ENCODE results near the gene SUSD6.

The SUSD6 gene

DNA sequence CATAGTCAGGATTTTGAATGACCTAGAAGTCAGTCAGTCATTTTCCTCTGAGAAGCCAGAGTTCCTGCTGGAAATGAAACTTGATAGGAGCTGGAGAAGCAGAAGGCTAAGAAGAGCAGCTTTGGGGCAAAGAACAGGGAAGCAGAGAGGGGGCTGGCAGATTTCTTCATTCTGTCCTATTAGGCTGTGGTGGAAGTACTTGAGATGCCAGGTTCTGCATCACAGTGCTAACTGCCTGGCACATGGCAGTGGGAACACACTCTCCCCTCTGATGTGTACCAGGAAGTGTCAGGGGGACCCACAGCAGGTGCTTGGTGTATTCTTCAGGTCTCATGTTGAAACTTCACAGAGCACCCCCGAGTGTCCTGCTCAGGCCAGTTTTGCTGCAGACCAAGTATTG lies 61.0 kb downstream of the SUSD6 start:
- no peak for DNase-seq (ENCODE audit: low read depth)

DNA sequence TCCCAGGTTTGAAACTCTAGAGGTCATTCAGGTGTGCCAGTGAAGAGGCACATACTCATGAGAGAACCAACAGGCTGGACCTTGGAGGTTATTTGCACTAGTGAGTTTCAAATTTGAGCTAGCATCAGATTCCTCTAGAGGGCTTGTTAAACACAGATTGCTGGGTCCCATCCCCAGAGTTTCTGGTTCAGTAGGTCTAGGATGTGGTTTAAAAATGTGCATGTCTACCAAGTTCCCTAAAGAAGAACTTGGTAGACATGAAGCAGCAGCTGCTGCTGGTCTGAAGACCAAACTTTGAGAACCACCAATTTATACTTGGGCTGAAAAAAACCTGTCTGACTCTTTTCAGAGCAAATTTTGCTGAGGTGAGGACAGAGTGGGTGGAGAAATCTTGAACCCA lies 61.7 kb downstream of the SUSD6 start:
- no peak for DNase-seq (ENCODE audit: low read depth)

DNA sequence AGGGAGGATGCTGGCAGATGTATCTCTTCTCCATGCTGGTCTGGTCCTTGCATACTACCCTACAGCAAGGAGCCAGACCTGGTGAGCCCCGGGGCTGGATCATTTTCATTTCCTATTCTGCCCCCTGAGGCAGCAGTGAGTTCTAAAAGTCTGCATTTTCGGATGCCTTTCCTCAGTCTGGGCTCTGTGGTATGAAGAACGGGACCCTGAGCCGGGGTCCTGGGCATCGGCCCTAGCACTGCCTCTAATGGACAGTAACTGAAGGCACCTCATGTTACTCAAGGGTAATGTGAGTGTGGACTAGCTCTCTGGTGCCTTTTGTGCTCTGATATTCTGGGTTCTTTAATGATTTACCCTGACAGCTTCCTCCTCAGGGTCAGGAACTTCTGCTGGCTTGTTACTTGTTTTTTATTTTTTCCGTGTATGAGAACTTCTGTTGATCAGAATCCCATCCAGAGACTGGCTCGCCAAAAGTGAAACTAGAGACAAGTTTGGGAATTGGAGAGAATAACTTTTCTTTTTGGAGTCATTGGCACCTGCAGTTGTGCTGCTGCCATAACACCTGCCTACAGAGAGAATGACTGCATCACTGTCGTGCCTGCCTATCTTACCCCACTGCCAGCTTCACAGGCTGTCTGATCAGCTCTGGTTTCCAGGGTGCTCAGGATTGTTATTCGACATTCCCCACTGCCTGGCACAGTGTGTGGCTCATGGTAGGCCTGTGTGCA lies 62.3 kb downstream of the SUSD6 start:
- no peak for DNase-seq (ENCODE audit: low read depth)

DNA sequence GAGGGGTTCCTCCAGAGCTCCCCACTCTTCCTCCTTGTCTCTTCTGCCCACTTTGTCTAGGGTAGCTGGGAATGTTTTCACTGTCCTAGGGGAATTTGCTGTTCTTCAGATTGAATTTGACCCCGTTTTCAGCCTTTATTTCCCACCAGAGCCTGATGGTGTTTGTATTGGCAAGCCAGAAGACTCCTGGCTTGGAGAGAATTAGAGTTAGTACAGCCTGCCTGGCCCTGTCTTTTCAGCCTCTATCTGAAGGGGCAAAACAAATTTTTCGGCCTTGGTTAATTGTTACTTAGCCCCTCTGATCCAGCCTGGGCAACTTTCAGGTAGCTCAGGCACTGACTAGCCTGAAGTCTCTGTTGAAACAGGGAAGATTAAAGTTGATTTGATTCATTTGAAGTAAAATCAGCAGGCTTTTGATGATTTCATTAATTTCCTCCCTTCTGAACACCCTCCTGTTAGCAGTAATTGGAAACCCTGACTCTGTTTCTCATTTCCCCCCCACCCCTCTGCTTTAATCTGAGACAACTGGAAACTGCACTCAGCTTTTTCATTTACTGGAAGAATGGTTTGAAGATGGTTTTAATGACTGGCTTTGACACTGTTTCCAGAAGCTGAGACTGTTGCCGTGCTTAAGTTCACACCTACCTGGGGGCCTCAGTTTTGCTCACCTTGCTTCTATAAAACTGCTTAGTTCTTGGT lies 63.3 kb downstream of the SUSD6 start:
- DNase-seq (ENCODE audit: low read depth) = no peak

DNA sequence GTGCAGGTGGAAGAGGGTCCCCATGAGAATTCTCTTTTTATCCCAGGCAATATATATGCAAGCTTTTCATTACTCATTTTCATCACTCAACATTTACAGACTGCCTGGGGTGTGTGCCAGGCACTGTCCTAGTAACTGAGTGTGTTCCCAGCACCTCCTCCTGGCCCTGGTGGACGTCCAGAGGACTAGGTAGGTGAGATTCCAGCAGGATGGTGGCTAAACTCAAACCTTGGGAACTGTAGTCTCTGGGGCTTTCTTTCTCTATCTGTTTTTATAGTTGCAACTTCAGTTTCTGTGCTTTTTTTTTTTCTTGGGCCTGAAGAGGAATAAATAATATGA lies 63.8 kb downstream of the SUSD6 start:
- no peak for DNase-seq (ENCODE audit: low read depth)

DNA sequence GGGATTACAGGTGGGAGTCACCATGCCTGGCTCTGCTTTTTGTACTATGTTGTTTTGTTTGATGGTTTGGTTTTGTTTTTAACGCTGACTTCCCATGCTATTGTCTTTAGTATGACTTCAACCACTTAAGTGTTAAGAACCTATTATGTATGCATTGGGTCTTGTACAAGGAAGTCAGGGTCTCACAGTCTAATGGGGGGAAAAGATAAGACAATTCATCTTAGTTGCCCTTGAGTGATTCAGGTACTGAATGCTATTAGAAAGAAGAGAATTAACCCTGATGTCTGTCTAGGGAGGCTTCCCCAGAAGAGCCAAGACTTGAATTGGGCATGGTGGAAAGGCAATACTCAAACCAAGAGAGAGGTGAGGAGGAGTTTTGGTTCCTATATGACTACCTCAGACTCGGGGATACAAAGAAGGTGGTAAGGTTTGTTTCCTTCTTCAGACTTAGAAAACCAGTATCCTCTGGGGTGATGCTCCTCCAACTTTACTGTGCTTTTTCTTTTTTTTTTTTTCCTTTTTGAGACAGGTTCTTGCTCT lies 64.6 kb downstream of the SUSD6 start:
- DNase-seq (ENCODE audit: low read depth) = no peak

DNA sequence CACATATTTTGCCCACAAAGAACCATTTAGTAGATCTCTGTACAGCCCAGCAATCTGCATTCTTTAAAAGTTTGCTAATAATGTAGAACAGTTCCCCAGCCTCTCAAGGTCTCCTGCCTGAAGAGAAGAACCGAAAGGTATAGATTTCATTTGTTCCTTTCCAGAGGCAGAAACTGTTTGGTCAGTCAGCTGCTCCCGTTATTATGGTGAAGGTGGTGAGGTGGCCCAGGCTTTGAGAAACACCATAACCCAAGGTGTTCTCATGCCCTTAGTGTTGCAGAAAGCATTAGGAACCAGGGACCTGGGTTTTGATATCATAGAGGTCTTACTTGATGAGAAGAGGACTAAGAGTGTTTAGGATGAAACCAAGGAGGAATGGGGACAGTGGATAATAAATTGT lies 65.3 kb downstream of the SUSD6 start:
- no peak for DNase-seq (ENCODE audit: low read depth)

DNA sequence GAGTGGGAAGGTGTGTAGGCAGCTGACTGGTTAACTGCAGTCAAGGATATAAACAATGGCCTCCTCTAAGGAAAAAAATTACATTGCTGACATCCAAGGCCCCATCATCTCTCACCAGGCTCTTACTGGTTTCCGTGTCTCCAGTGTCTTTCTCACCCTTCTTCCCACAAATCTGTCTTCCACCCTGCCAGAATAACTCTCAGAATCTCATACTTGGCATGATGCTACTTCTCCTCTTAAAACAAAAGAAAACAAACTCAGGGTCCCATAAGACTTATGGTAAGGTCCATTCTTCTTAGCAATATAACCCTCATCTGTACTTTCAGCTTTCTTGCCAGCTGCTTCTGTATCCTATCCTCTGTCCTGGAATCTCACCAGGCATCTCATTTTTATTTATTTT lies 68.9 kb downstream of the SUSD6 start:
- DNase-seq (ENCODE audit: low read depth) = no peak

DNA sequence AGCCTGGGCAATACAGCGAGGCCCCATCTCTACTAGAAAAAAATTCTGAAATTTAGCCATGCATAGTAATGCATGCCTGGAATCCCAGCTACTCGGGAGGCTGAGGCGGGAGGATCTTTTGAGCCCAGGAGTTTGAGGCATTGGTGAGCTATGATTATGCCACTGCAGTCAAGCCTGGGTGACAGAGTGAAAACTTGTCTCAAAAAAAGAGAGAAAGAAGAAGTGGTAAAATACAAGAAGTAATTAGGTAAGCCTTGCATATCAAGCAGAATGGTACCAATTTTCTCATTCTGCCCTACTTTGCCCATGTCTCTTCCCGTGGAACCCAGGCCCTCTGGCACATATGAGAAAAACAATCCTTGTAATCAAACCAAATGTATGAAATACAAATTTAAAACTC lies 70.7 kb downstream of the SUSD6 start:
- DNase-seq (ENCODE audit: low read depth) = no peak

DNA sequence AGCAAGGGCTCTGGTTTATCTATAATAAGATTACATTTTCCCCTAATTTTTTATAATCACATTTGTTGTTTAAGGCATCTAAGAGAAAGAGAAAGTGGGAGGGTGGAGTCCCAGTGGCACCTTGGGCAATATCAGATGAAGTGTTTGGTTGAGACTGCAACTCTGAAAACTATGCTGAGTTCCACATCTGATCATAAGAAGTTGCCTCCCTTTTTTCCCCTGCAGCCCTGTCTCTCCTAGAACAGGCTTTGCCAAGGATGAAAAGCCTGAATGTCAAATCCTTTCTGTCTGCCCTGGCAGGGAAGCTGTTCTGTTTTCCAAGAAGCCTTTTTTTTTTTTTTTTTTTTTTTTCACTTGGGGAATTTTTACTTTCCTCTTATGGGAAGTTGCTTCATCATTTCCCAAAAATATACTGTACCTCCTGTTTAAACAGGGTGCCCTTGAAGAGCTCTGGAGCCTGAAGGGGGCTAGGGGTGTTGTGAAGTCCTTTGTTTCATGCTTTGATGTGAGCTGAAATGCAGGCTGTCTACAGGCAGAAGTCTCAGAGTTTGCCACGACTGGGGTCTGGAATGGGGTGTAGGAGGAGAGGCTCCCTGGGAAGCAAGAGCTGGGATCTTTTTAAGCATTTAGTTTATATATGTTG lies 71.3 kb downstream of the SUSD6 start:
- DNase-seq (ENCODE audit: low read depth) = no peak

DNA sequence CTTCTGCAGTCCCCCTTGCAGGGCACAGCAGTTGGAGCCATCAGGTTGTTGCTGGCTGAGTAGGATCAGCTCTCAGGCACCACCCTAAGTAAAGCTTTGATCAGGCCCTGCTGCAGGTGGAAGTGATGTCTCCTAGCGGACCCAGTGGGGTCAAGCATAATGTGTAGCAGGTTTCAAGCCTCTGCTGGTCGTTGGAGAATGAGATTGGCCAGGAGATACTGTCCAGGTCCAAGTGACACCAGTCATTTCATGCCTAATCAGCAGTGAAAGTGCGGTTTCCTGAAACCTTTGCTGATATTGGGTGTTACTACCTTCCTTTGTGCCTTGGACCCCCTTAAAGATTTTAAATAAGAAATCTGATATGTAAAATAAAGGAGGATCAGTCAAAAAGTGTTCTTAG lies 72.6 kb downstream of the SUSD6 start:
- no peak for DNase-seq (ENCODE audit: low read depth)

DNA sequence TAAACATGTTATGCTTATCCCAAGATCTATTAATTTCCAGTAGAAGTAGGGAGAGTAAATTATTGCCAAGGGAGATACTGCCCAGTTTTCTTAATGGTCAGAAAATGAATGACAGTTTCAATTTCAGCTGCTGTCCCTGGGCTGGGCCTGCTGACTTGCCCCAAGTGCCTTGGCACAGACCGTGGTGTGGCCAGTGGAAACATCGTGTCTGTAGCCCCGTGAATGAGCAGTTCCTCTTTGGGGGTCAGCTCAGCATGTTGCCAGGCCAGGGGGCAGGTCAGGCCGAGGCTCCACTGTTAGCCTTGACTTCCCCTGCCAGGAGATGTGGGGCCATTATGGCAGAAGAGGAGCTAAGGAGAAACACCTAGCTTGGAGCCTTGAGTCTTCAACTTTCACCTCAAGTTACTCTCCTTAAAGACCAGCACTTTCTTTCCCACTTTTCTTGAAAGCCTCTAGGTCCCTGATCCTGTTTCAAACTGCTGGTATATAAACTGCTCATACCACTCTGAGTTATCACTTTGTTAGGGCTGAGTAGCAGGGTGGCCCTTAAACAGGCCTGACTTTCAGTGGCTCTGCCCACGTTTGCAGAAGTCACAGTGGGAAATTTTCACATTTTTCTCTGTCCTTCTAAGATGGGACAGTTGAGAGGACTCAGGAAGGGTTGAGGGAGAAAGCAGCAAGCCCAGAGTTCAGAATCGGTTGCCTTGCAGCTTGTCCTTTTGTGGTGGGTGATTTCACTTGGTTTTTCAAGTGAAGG lies 73.2 kb downstream of the SUSD6 start:
- DNase-seq (ENCODE audit: low read depth) = no peak

DNA sequence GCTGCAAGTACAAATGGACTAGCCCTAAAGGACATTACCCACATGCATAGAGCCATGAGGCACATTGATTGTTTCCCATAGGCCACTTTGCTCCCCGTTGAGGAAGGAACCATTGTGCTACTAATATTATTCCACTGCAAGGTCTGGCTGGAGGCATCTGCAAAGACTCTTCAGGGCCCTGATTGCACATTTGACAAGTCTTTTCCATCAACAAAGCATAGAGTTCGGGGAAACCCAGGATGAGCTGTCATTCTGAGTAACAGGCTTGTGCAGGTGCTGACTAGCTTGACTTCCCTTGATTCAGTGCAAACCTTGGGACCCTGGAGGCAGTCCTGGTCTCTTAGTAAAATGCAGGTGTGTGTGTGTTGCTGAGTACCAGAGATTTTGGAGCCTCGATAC lies 73.8 kb downstream of the SUSD6 start:
- DNase-seq (ENCODE audit: low read depth) = peak; percentile 66

DNA sequence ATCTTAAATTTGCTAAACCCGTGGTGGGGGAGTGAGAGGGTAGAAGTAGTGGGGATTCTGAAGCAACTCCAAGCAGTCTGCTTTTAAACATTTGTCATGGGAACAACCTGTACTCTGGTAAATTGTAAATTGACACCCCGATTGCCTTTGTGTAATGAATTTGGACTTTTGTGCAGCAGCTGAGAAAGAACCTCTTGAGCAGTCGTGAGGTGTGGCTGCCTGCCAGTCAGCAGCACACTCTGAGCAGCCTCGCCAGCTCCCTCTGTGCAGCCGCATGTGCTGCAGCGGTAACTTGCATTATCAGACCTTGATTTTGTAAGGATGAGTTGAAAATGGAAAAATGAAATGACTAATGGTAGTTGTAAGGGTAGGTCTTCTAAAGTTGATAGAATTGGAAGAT lies 74.3 kb downstream of the SUSD6 start:
- no peak for DNase-seq (ENCODE audit: low read depth)

DNA sequence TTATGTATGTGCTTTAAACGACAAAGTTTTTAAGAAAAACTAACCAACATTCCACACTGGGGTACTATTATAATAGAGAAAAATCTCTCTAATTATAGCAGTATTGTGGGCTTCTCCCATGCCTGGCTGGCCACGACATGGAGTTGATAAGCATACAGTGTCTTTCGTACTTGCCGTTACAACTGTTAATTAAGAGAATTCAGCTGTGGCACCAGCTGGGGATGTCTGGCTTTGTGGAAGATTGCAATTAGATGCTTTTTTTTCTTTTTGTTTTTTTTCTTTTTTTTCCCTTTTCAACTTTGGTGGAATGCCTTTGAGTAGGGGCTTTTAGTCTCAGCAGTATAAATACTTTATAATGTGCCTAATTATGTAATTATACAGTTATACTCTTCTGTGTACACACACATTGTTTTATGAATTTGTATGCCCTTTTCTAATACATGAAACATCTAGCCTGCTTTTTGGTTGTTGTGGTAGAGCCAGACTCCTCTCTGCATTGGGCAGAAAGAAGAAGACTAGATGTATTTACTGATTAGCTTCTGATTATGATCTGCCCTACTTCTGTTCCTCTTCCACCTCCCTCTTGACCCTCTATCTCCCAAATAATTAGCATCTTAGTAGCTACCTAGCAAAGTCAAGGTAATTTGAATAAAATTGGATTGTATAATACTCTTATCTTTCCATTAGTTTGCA lies 76.4 kb downstream of the SUSD6 start:
- no peak for DNase-seq (ENCODE audit: low read depth)

DNA sequence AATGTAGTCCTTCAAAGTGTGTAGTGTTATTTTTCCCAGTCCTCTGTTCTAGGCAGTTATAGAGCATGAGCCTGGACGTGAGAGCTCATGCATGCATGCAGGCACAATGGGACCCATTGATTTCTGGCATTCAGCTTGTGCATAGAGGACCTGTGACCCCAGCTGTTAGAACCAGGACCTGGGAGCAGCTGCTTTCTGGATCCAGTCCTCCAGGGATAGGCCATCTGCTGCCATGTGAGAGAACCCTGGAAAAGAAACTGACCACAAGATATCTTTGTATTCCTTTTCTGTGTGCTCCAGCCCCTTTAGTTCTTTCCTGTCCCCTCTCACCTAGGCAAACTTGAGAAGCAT lies 76.9 kb downstream of the SUSD6 start:
- no peak for DNase-seq (ENCODE audit: low read depth)

DNA sequence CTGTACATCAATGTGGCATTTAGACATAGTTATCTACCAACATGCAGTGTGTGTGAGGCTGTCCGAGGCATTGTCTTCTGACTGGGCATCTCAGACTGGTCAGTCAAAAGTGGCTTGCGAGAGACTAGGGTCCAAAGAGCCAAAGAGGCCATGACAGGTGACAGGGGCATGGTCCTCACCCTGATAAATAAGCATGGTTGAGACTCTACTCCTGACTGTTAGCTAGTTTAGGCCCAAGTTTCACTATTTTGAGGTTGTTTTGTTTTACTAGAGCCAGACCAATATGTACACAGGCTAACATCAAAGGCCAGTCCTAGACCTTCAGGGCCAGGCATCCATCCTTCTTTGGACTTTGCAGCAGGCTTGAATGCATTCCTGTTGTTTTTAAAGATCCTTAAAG lies 78.6 kb downstream of the SUSD6 start:
- DNase-seq (ENCODE audit: low read depth) = no peak

DNA sequence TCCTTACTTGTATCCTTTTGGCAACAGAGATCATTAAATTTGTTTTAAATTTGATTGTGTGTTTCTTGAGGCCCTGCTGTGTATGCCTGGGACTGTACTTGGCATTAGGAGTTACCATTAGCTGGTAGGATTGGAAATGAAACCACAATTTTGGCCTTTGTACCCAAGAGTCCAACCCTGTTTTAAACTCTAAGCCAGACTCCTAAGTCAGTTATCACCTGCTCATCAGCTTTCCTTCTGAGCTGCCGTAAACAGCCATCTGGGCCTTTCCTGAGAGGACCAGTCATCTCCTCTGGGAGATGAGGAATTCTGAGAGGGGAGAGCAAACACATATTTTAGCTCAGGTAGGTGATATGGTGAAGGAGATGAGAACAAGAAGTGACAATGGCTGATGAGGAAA lies 81.2 kb downstream of the SUSD6 start:
- no peak for DNase-seq (ENCODE audit: low read depth)

DNA sequence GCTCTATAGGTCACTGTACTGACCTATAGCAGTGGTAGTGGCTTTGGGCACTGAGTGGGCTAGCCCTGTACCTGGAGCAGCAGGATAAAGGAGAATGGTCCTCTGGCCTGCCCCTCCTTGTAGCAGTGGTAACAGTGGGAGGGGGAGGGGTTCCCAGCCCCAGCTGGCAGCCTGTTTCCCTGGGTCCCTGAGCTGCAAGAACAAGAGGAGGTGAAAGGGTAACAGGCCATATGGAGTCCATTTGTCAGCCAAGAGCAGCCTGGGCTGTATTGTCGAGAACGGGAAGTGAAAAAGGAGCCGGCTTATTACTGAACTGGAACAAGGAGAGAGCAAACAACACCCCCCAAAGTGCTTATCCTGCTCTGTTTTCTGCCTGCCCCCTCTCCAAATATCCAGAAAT lies 81.7 kb downstream of the SUSD6 start:
- DNase-seq (ENCODE audit: low read depth) = no peak

DNA sequence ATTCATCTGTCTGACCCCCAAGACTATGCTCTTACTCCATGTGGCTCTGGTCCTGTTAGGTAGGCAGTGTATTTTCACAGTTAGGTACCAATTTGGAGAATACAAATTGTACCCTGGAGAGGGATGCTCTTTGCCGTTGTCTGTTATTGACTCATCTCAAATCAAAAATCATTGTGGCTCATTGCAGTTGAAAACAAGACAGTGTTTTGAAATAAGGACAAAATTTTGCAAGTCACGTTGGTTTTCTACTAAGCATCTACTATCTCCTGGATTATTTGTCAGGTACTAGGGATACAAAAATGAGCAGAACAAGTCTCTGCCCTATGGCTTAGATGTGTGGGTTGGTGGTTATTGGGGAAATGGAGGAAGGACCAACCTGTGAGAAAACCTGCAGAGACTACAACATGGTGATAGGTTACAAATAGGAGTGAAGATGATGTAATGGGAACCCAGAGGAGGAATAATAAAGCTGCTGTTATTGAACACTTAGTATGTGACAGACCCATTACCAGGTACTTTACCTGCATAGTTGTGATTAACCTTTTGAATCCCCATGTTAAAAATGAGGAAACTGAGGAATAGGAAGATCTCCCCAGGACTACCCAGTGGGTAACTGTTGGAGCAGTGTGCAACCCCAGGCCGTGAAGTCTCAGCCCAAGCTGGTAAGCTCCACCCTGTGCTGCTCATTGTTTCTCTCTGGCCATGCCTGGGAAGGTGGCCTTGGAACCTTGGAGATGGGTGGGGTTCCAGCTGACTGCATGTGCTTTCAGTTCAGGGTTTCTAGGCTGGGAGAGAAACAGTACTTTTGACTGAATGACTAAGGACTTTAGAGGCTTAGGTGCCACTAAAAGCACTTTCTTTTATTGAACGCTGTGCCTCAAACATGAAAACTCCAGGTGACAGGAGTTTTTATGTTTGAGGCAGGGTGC lies 82.7 kb downstream of the SUSD6 start:
- DNase-seq (ENCODE audit: low read depth) = no peak

DNA sequence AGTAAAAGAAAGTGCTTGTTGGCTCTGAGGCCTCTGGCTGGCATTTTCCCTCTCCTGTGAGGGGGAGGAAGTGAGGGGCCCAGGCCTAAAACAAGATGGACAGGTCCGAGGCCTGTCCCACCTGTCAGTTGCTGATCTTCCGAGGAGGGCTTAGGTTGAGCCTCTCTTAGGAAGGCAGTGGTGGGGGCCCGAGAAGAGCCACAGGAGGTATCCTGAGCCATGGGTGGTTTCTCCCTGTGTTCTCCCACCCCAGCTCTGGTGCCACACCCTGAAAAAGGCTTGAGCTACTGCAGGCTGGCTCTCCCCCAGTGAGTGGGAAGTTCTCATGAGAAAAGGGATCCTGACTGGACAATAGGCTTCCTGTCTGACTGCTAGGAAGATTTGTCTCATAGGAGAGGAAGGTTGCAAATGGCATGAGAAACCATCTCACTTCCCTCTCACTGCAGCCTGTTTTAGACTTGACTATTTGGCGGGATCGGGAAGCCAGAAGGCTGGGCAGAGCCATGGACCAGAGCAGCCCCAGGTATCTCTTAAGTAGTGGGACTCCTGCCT lies 83.4 kb downstream of the SUSD6 start:
- DNase-seq (ENCODE audit: low read depth) = no peak

All from ELR (cell line).